CD14-positive monocyte (primary cell): ENCODE data around the gene GAS5. TPM values are rescaled to one million over a fixed set of nuclear protein-coding genes. Genes with fewer than 3 reads are reported as not detected.

Experiments
- DNase-seq, 3 donors: peaks; one replicate each; pipeline ENCODE4 v3.0.0-alpha.2; 2011 to 2022
- H2AFZ ChIP-seq: 2 replicates; pipeline ENCODE4 v1.6.0; 2012; ENCODE audit warnings: mild to moderate bottlenecking, low read depth, low read length, inconsistent platforms; ENCODE audit not compliant: insufficient read depth, poor library complexity, severe bottlenecking
- H3K27ac ChIP-seq, 2 donors: 1 replicate in 1 of 2; 2 replicates in 1 of 2; pipeline ENCODE4 v1.5.1; 2012 to 2013; ENCODE audit warnings: low read length in 2 of 2, control low read depth in 1 of 2, inconsistent platforms in 1 of 2, low read depth in 1 of 2, mild to moderate bottlenecking in 1 of 2
- H3K27me3 ChIP-seq, 2 donors: one replicate each; pipeline versions ENCODE4 v1.6.0 to v1.6.1; 2011 to 2013; ENCODE audit warnings: low read length in 2 of 2; ENCODE audit not compliant: control insufficient read depth in 2 of 2, insufficient read depth in 2 of 2
- H3K36me3 ChIP-seq, 2 donors: replicated peaks in 1 of 2; 1 replicate in 1 of 2; 2 replicates in 1 of 2; pipeline versions ENCODE4 v1.5.1 to v1.6.1; 2012 to 2013; ENCODE audit warnings: low read length in 2 of 2, control low read depth in 1 of 2, inconsistent platforms in 1 of 2, mild to moderate bottlenecking in 1 of 2; ENCODE audit not compliant: insufficient read depth in 2 of 2, control insufficient read depth in 1 of 2
- H3K4me1 ChIP-seq, 2 donors: 1 replicate in 1 of 2; 2 replicates in 1 of 2; pipeline versions ENCODE4 v1.5.1 to v1.6.1; 2012 to 2013; ENCODE audit warnings: low read length in 2 of 2, control low read depth in 1 of 2, inconsistent platforms in 1 of 2, mild to moderate bottlenecking in 1 of 2, moderate library complexity in 1 of 2; ENCODE audit not compliant: insufficient read depth in 2 of 2, control insufficient read depth in 1 of 2
- H3K4me2 ChIP-seq: replicated peaks from 2 replicates; pipeline ENCODE3; 2012; ENCODE audit warnings: low read length, moderate library complexity, mild to moderate bottlenecking; ENCODE audit not compliant: poor library complexity, severe bottlenecking; ENCODE audit errors: extremely low read depth
- H3K4me3 ChIP-seq, 3 experiments: fragments of 200-600 bp in 1 of 3; sonication (generic) in 1 of 3; replicated peaks in 1 of 3; 1 replicate in 2 of 3; 2 replicates in 1 of 3; pipeline ENCODE4 v1.5.1; 2011 to 2013; ENCODE audit warnings: low read length in 3 of 3, mild to moderate bottlenecking in 3 of 3, control low read depth in 2 of 3, low read depth in 2 of 3, inconsistent platforms in 1 of 3, moderate library complexity in 1 of 3
- H3K79me2 ChIP-seq: 2 replicates; pipeline ENCODE4 v1.6.0; 2012; ENCODE audit warnings: mild to moderate bottlenecking, control low read depth, inconsistent platforms, low read length, moderate library complexity; ENCODE audit not compliant: insufficient read depth
- H3K9ac ChIP-seq: 2 replicates; pipeline ENCODE4 v1.6.0; 2017; ENCODE audit warnings: low read length, mild to moderate bottlenecking; ENCODE audit not compliant: insufficient read depth, poor library complexity, severe bottlenecking
- H3K9me3 ChIP-seq, 2 donors: replicated peaks in 1 of 2; 1 replicate in 1 of 2; 2 replicates in 1 of 2; pipeline versions ENCODE4 v1.5.1 to v1.6.1; 2012 to 2013; ENCODE audit warnings: low read length in 2 of 2, control low read depth in 1 of 2; ENCODE audit not compliant: control insufficient read depth in 1 of 2, insufficient read depth in 1 of 2
- H4K20me1 ChIP-seq: 2 replicates; pipeline ENCODE4 v1.6.0; 2012; ENCODE audit warnings: mild to moderate bottlenecking, low read length, control low read depth, moderate library complexity; ENCODE audit not compliant: insufficient read depth
- H3K27ac Mint-ChIP-seq, 7 donors: one replicate each; pipeline ENCODE4 v1.8.0; 2020; ENCODE audit warnings: mild to moderate bottlenecking in 7 of 7, mixed read lengths in 7 of 7, moderate library complexity in 6 of 7, inconsistent platforms in 2 of 7
- H3K27me3 Mint-ChIP-seq, 3 donors: one replicate each; pipeline ENCODE4 v1.8.0; 2021 to 2022; ENCODE audit warnings: low read depth in 3 of 3, mild to moderate bottlenecking in 3 of 3, mixed read lengths in 3 of 3, moderate library complexity in 3 of 3, inconsistent platforms in 1 of 3
- H3K36me3 Mint-ChIP-seq, 2 donors: one replicate each; pipeline ENCODE4 v1.8.0; 2020; ENCODE audit warnings: mixed read lengths in 2 of 2, inconsistent platforms in 1 of 2, mild to moderate bottlenecking in 1 of 2
- H3K4me1 Mint-ChIP-seq: one replicate; pipeline ENCODE4 v1.8.0; 2020; ENCODE audit warnings: mild to moderate bottlenecking, mixed read lengths
- H3K4me3 Mint-ChIP-seq, 2 donors: one replicate each; pipeline ENCODE4 v1.8.0; 2020; ENCODE audit warnings: mild to moderate bottlenecking in 2 of 2, mixed read lengths in 2 of 2, moderate library complexity in 1 of 2
- H3K9me3 Mint-ChIP-seq, 7 donors: one replicate each; pipeline ENCODE4 v1.8.0; 2020 to 2022; ENCODE audit warnings: mixed read lengths in 7 of 7, mild to moderate bottlenecking in 6 of 7, moderate library complexity in 6 of 7, inconsistent platforms in 2 of 7
- WGBS: methylation state at CpG from one replicate; pipeline ENCODE4 v1.1.5; 2013; ENCODE audit warnings: missing lambda C conversion rate; ENCODE audit not compliant: insufficient coverage; 5-methylcytosine and 5-hydroxymethylcytosine counted together
- intact Hi-C, 2 donors: fragments of 100-400 bp; cut with micrococcal nuclease; formaldehyde crosslinking; loops; one replicate each; pipeline versions ENCODE4 v1.15.0 to v1.15.1; 2023
- polyA plus RNA-seq, 3 donors: library from polyadenylated mRNA; depleted of rRNA in 1 of 3; unstranded in 2 of 3; stranded (reverse) in 1 of 3; fragments of 300-500 nt in 2 of 3; fragments of >200 nt in 1 of 3; fragmentation: Illumina TruSeq in 2 of 3; gene quantifications; 1 replicate in 2 of 3; 2 replicates in 1 of 3; pipeline ENCODE4 v1.2.3, GENCODE V29; 2012 to 2021
- TF ChIP-seq, protein P1 (sequence below): fragments of 200-600 bp; IDR thresholded peaks from one replicate; pipeline ENCODE4 v1.8.0; 2022; ENCODE audit warnings: antibody characterized with exemption, mild to moderate bottlenecking

The GAS5 gene
- polyA plus RNA-seq, 3 donors = 90.4 to 309 (median 92.0) TPM

GRCh38 chr1:173870252-173871075 lies 2.7 kb upstream of the GAS5 start:
- Mint-ChIP-seq H3K27me3 (peaks cover 0 to 2% (median 0%) of the 10 kb centered on the region in 3 donors), H3K4me1 (peaks cover 44% of the 10 kb centered on the region), H3K36me3 (peaks cover 36 to 38% of the 10 kb centered on the region in 2 donors), H3K27ac (peak overlapping the region in 3 of 7 donors; percentile 2 to 33 (median 18)), H3K4me3 (no peak overlapping the region), H3K9me3 (peaks cover 0 to 9% (median 0%) of the 10 kb centered on the region in 7 donors)
- Histone ChIP-seq H3K27ac (no peak overlapping the region), H3K9ac (no peak overlapping the region), H3K79me2 (peaks cover 23% of the 10 kb centered on the region), H3K36me3 (peaks cover 18 to 49% of the 10 kb centered on the region in 2 donors), H3K4me2 (no peak overlapping the region), H2AFZ (no peak overlapping the region), H3K27me3 (no peaks in the 10 kb centered on the region), H3K9me3 (no peaks in the 10 kb centered on the region), H3K4me1 (peaks cover 21 to 30% of the 10 kb centered on the region in 2 donors), H3K4me3 (no peak overlapping the region), H4K20me1 (no peaks in the 10 kb centered on the region)
- 79% methylated on average over 10 of the region's 15 CpGs for WGBS
- TF ChIP-seq, protein P1, sequence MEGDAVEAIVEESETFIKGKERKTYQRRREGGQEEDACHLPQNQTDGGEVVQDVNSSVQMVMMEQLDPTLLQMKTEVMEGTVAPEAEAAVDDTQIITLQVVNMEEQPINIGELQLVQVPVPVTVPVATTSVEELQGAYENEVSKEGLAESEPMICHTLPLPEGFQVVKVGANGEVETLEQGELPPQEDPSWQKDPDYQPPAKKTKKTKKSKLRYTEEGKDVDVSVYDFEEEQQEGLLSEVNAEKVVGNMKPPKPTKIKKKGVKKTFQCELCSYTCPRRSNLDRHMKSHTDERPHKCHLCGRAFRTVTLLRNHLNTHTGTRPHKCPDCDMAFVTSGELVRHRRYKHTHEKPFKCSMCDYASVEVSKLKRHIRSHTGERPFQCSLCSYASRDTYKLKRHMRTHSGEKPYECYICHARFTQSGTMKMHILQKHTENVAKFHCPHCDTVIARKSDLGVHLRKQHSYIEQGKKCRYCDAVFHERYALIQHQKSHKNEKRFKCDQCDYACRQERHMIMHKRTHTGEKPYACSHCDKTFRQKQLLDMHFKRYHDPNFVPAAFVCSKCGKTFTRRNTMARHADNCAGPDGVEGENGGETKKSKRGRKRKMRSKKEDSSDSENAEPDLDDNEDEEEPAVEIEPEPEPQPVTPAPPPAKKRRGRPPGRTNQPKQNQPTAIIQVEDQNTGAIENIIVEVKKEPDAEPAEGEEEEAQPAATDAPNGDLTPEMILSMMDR = no peak
- intact Hi-C loops = no loop called here
- DNase-seq = no peak

GRCh38 chr1:173869021-173869359 lies 1.2 kb upstream of the GAS5 start:
- peaks cover 22 to 32% of the 10 kb centered on the region in 2 donors for H3K4me1 ChIP-seq
- H3K79me2 ChIP-seq = peaks cover 29% of the 10 kb centered on the region
- peaks cover 31 to 53% of the 10 kb centered on the region in 2 donors for H3K36me3 ChIP-seq
- H3K4me1 Mint-ChIP-seq = peaks cover 54% of the 10 kb centered on the region
- H4K20me1 ChIP-seq = peaks cover 9% of the 10 kb centered on the region
- peaks cover 0 to 2% (median 0%) of the 10 kb centered on the region in 7 donors for H3K9me3 Mint-ChIP-seq
- H3K36me3 Mint-ChIP-seq = peaks cover 40 to 44% of the 10 kb centered on the region in 2 donors
- intact Hi-C loops = loop anchor here (2.0 to 10.0 kb wide), 5 partner anchors 42 to 394 kb away; partner anchors contain the start of gene PRDX6 (in 2 of the 2)
- no peaks in the 10 kb centered on the region for H3K27me3 ChIP-seq
- DNase-seq = peak; percentile 3 to 46 (median 37)
- H3K4me3 ChIP-seq = peak overlapping the region; percentile 89 to 96 (median 94)
- peak overlapping the region; percentile 83 for H3K4me2 ChIP-seq
- TF ChIP-seq, protein P1 = no peak
- H3K9me3 ChIP-seq = no peaks in the 10 kb centered on the region
- peak overlapping the region; percentile 89 for H2AFZ ChIP-seq
- H3K27ac ChIP-seq = peak overlapping the region; percentile 86 to 91
- H3K27ac Mint-ChIP-seq = peak overlapping the region; percentile 91 to 97 (median 94)
- H3K9ac ChIP-seq = peak overlapping the region; percentile 81
- H3K27me3 Mint-ChIP-seq = peaks cover 0 to 2% (median 0%) of the 10 kb centered on the region in 3 donors
- no CpG with 5 or more reads among the region's 5 CpGs for WGBS
- H3K4me3 Mint-ChIP-seq = peak overlapping the region; percentile 98 to 99
